HFF-Myc (cell line): ENCODE measurements around the gene SLC22A1.
"Not testable (repeated sequence)": the region's sequence is repeated elsewhere in the genome, so short reads cannot be mapped to it uniquely, and the experiment has no call there.

Experiments used
- DNase-seq: peaks from one replicate; pipeline ENCODE4 v3.0.0-alpha.2; 2011; ENCODE audit warnings: low read depth; ENCODE audit errors: extremely low read depth
- H3K4me3 ChIP-seq: replicated peaks from 2 replicates; pipeline ENCODE4 v1.5.1; 2011; ENCODE audit warnings: low read depth, mild to moderate bottlenecking, control low read depth, low read length
- TF ChIP-seq, protein P1 (sequence below): IDR thresholded peaks from 2 replicates; pipeline ENCODE4 v1.5.1; 2012; ENCODE audit warnings: mild to moderate bottlenecking, low read depth, low read length, control low read depth; ENCODE audit errors: missing control alignments

Gene SLC22A1

DNA sequence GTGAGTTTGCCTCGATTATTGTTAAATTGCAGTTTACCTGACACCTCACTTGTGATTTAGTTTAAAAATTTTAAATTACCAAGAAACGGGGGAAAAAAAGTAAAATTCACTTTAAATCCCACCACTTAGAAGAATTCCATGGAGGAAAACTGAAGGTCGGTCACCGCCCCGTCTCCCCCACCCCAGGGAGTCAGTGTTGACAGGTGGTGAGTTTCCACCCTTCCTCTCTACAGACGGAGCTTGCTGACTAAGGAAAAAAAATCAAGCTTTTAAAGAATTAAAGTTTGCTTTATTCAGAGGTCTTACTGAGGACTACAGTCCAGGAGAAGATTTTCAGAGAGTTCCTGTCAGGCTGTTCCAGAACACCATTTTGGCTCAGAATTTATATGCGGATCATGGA is 42.3 kb downstream of the SLC22A1 start:
- DNase-seq = no peak
- TF ChIP-seq, protein P1, sequence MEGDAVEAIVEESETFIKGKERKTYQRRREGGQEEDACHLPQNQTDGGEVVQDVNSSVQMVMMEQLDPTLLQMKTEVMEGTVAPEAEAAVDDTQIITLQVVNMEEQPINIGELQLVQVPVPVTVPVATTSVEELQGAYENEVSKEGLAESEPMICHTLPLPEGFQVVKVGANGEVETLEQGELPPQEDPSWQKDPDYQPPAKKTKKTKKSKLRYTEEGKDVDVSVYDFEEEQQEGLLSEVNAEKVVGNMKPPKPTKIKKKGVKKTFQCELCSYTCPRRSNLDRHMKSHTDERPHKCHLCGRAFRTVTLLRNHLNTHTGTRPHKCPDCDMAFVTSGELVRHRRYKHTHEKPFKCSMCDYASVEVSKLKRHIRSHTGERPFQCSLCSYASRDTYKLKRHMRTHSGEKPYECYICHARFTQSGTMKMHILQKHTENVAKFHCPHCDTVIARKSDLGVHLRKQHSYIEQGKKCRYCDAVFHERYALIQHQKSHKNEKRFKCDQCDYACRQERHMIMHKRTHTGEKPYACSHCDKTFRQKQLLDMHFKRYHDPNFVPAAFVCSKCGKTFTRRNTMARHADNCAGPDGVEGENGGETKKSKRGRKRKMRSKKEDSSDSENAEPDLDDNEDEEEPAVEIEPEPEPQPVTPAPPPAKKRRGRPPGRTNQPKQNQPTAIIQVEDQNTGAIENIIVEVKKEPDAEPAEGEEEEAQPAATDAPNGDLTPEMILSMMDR = no peak
- H3K4me3 ChIP-seq = no peak overlapping the region

GRCh38 chr6:160165928-160166327 is 44.3 kb downstream of the SLC22A1 start:
- DNase-seq, H3K4me3 ChIP-seq: not testable (repeated sequence)

DNA sequence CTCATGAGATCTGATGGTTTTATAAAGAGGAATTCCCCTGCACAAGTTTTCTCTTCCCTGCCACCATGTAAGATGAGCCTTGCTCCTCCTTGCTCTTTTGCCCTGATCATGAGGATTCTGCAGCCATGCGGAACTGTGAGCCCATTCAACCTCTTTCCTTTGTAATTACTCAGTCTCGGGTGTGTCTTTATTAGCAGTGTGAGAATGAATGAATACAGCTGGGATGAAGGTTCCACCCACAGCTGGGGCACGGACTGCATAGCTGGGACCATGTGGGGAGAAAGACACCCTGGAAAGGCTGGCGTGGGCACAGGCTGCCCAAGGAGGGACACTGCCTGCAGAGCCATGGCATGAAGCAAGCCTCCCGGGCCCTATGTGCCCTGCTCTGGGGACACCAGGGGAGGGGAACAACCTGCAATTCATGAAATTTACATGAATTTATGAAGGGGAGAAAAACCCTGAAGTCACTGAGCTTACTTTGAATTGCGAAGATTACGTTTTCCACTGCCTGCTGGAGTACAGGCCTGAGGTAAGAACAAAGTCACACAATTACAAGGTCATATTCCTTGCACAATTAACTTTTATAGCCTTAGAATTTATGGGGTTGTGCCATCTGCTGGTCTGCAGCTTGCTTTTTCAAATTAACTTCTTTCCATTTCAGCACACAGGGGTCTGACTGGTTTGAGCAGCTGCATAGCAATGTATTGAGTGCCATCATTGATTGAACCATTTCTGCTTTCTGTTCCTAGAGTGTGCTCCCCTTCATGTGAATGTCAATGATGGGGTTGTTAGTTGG is 46.2 kb downstream of the SLC22A1 start:
- H3K4me3 ChIP-seq = no peak overlapping the region
- TF ChIP-seq, protein P1 = no peak
- no peak for DNase-seq

DNA sequence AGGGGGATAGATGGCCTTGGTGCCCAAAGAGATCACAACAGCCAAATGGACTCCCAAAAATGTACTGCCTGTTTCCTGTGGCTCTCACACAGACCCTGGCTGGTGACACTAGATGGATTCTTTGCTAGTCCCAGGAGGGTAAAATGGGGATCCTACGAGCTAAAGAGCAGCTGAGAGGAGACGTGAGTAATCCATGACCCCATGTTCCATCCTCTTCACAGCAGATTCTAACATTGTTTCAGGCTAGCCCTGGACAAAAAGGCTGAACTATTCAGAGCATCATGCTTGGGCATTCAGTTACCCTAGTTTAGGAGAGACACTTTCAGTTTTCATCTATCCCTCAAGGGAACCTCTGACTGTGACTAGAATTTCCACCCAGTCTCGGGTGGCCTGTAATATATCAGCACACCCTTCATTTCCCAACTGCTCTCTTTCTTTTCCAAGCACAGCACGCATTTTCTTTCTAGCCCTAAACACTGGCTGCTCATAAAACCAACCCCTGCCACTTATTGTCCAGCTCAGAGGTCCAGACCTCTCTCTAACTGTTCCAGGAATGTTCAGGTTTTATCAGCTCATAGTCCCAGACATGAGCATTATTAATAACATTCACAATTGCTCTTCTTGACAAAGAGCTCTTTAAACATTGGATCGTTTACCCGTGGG is 48.5 kb downstream of the SLC22A1 start:
- TF ChIP-seq, protein P1 = no peak
- no peak overlapping the region for H3K4me3 ChIP-seq
- DNase-seq = no peak

DNA sequence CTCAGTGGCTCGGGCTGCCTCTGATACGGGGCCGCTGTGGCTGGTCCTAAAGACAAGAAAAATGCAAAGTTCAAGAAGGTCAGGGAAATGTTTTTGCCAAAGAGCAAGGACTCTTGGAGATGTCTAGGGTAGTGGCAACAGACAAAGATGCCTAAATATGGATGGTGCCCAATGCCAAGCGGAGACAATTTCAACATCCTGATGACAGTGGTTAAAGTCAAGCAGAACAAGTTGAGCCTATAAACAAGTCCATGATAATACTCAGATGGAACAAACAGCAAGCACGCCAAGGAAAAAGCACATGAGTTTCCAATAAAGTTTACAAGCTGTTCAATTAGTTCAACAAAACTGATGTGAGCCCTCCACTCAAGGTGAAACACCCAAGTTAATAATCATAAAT is 51.1 kb downstream of the SLC22A1 start:
- DNase-seq = no peak
- TF ChIP-seq, protein P1 = no peak
- H3K4me3 ChIP-seq = no peak overlapping the region

- DNase-seq = no peak
- TF ChIP-seq, protein P1 = no peak
Measured at GRCh38 chr6:160173806-160174527, 52.4 kb downstream of the SLC22A1 start.

GRCh38 chr6:160174681-160175080 is 53.1 kb downstream of the SLC22A1 start:
- TF ChIP-seq, protein P1 = no peak
- no peak for DNase-seq
- no peak overlapping the region for H3K4me3 ChIP-seq

More at GRCh38 chr6:160173806-160174527, 52.4 kb downstream of the SLC22A1 start:
- H3K4me3 ChIP-seq = no peak overlapping the region
